Fibroblast of lung (primary cell): ENCODE data around the gene DLGAP1. TPM values are rescaled to one million over a fixed set of nuclear protein-coding genes. Genes with fewer than 3 reads are reported as not detected.

Source experiments
- DNase-seq, 2 donors: peaks; one replicate each; pipeline versions ENCODE4 v3.0.0 to v3.0.0-alpha.2; 2010; ENCODE audit warnings: low read depth in 2 of 2
- H2AFZ ChIP-seq: 2 replicates; pipeline ENCODE4 v1.5.1; 2012; ENCODE audit warnings: low read length, control low read depth, inconsistent platforms
- H3K27ac ChIP-seq: 2 replicates; pipeline ENCODE4 v1.5.1; 2011; ENCODE audit warnings: low read length, control low read depth; ENCODE audit not compliant: insufficient read depth
- H3K27me3 ChIP-seq: 2 replicates; pipeline ENCODE4 v1.5.1; 2011; ENCODE audit warnings: mild to moderate bottlenecking, low read length; ENCODE audit not compliant: control insufficient read depth, insufficient read depth
- H3K36me3 ChIP-seq: 2 replicates; pipeline ENCODE4 v1.5.1; 2011; ENCODE audit warnings: low read length; ENCODE audit not compliant: control insufficient read depth, insufficient read depth
- H3K4me1 ChIP-seq: 2 replicates; pipeline ENCODE4 v1.5.1; 2011; ENCODE audit warnings: low read length; ENCODE audit not compliant: control insufficient read depth, insufficient read depth; ENCODE audit errors: extremely low read depth
- H3K4me2 ChIP-seq: 2 replicates; pipeline ENCODE4 v1.5.1; 2011; ENCODE audit warnings: low read length, control low read depth; ENCODE audit not compliant: insufficient read depth; ENCODE audit errors: extremely low read depth
- H3K4me3 ChIP-seq, 4 experiments: fragments of 200-600 bp in 1 of 4; sonication (generic) in 1 of 4; replicated peaks in 1 of 4; 2 replicates each; pipeline ENCODE4 v1.5.1; 2011 to 2016; ENCODE audit warnings: low read length in 4 of 4, low read depth in 3 of 4, mild to moderate bottlenecking in 3 of 4, control low read depth in 2 of 4, inconsistent platforms in 1 of 4, mixed read lengths in 1 of 4; ENCODE audit not compliant: insufficient read depth in 1 of 4; ENCODE audit errors: control extremely low read depth in 1 of 4
- H3K79me2 ChIP-seq: 2 replicates; pipeline ENCODE4 v1.5.1; 2012; ENCODE audit warnings: mild to moderate bottlenecking, low read length, inconsistent platforms; ENCODE audit not compliant: control insufficient read depth, insufficient read depth
- H3K9ac ChIP-seq: 2 replicates; pipeline ENCODE4 v1.5.1; 2011; ENCODE audit warnings: mild to moderate bottlenecking, low read length, control low read depth; ENCODE audit not compliant: insufficient read depth
- H3K9me3 ChIP-seq: 2 replicates; pipeline ENCODE4 v1.5.1; 2012; ENCODE audit warnings: low read depth, low read length; ENCODE audit not compliant: control insufficient read depth, insufficient read depth
- H4K20me1 ChIP-seq: 2 replicates; pipeline ENCODE4 v1.5.1; 2011; ENCODE audit warnings: low read length; ENCODE audit not compliant: control insufficient read depth, insufficient read depth; ENCODE audit errors: extremely low read depth
- EZH2 ChIP-seq: IDR thresholded peaks from 2 replicates; pipeline ENCODE4 v1.5.1; 2012; ENCODE audit warnings: low read length, control low read depth, mild to moderate bottlenecking; ENCODE audit errors: missing control alignments
- polyA plus RNA-seq, 2 donors: library from polyadenylated mRNA; depleted of rRNA in 1 of 2; stranded (reverse) in 1 of 2; unstranded in 1 of 2; fragments of >200 nt; gene quantifications; 2 replicates each; pipeline ENCODE4 v1.2.1, GENCODE V29; 2011 to 2012; ENCODE audit warnings: missing spikeins in 1 of 2
- total RNA-seq: library from RNA; depleted of rRNA; stranded (reverse); fragments of >200 nt; gene quantifications from 2 replicates; pipeline ENCODE4 v1.2.1, GENCODE V29; 2014
- TF ChIP-seq, protein P1 (sequence below), 2 donors: IDR thresholded peaks in 1 of 2; conservative IDR thresholded peaks in 1 of 2; 1 replicate in 1 of 2; 2 replicates in 1 of 2; pipeline ENCODE4 v1.5.1; 2011 to 2012; ENCODE audit warnings: low read length in 2 of 2, control low read depth in 1 of 2, inconsistent platforms in 1 of 2, low read depth in 1 of 2, mild to moderate bottlenecking in 1 of 2

Gene DLGAP1
- total and polyA plus RNA-seq, 2 donors (not counting 1 experiment from before 2014, with no cell fraction given) = 0.16 to 0.17 TPM

DNA sequence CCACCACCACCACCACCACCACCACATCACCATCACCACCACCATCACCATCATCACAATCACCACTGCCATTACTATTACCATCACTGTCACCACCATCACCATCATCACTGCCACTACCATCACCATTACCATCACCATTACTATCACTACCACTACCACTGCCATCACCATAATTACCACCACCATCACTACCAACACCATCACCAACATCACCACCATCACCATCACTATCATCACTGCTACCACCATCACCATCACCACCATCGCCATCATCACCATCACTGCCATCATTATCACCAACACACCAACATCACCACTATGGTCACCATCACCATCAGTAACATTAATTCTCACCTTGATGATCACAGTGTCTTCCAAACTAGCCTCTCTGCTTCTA lies 713.8 kb downstream of the DLGAP1 start:
- Histone ChIP-seq H3K36me3 (no peaks in the 10 kb centered on the region), H3K27ac (no peak overlapping the region), H3K9me3 (no peaks in the 10 kb centered on the region), H3K27me3 (no peaks in the 10 kb centered on the region), H3K79me2 (no peaks in the 10 kb centered on the region), H3K4me2 (no peak overlapping the region), H2AFZ (no peak overlapping the region), H3K9ac (no peak overlapping the region), H3K4me1 (no peaks in the 10 kb centered on the region), H3K4me3 (no peak overlapping the region), H4K20me1 (no peaks in the 10 kb centered on the region)
- DNase-seq = no peak
- TF ChIP-seq EZH2 = no peak
- TF ChIP-seq, protein P1, sequence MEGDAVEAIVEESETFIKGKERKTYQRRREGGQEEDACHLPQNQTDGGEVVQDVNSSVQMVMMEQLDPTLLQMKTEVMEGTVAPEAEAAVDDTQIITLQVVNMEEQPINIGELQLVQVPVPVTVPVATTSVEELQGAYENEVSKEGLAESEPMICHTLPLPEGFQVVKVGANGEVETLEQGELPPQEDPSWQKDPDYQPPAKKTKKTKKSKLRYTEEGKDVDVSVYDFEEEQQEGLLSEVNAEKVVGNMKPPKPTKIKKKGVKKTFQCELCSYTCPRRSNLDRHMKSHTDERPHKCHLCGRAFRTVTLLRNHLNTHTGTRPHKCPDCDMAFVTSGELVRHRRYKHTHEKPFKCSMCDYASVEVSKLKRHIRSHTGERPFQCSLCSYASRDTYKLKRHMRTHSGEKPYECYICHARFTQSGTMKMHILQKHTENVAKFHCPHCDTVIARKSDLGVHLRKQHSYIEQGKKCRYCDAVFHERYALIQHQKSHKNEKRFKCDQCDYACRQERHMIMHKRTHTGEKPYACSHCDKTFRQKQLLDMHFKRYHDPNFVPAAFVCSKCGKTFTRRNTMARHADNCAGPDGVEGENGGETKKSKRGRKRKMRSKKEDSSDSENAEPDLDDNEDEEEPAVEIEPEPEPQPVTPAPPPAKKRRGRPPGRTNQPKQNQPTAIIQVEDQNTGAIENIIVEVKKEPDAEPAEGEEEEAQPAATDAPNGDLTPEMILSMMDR (conservative IDR thresholded peaks at IDR 0.05 in 1 of 2, IDR thresholded peaks at IDR 0.05 in 1 of 2; ENCODE audit: low read depth in 1 of 2, low read length in 2 of 2) = no peak

DNA sequence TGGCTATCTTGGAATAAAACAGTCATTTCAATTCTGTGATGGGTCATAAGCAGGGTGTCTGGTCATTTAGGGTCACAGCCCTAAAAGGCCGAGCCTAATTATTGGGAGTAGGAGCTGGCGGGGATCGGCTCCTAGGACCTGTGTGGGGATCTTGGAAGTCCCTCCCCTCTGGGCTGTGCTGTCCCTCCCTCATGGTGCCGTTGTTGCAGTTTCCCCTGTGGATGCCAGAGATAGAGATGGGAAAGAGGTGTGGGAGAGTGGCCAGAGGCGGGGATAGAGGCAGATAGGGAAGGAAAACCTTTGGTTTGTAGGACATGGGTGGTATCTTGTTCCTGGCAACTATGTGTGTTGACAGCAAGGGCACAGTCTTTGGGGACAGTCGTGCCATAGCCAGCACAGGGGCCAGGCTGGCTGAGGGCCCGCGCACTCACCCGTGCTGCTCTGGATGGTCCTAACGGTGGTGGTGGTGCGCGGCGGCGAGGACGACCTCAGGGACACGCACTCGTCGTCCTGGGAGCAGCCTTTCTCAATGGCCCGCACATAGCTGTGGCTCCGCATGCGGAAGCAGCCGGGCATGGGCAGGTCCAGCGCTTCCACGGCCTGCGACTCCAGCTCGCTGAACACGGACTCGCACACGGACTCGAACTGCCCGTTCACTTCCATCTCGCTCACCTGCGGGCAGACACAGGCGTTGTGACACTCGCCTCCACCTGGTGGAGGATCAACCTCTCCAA lies 726.2 kb downstream of the DLGAP1 start:
- Histone ChIP-seq H3K79me2 (no peaks in the 10 kb centered on the region), H3K9ac (no peak overlapping the region), H3K9me3 (no peaks in the 10 kb centered on the region), H3K27me3 (no peaks in the 10 kb centered on the region), H3K4me3 (no peak overlapping the region), H3K36me3 (no peaks in the 10 kb centered on the region), H2AFZ (no peak overlapping the region), H3K4me2 (no peak overlapping the region), H3K4me1 (no peaks in the 10 kb centered on the region), H4K20me1 (no peaks in the 10 kb centered on the region), H3K27ac (no peak overlapping the region)
- no peak for DNase-seq
- TF ChIP-seq EZH2 = no peak

DNA sequence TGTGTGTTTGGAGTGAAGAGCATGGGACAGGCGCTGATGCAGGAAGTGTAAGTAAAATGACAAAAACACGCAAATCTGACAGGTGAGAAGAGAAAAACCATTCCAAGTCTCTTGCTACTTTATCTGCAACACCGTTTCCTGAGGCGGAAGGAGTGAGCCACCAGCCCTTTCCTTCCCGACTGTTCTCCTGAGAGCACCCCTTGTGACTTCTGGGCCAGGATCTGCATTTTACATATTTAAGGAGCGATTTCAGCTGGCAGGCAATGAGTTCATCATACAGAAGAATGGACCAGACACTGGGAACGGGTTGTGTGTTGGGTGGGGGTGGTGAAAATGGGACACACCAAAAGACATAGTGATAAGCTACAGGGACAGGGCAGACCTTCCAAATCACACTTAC lies 727.8 kb downstream of the DLGAP1 start:
- Histone ChIP-seq H3K9ac (no peak overlapping the region), H3K9me3 (no peaks in the 10 kb centered on the region), H3K36me3 (no peaks in the 10 kb centered on the region), H3K27me3 (no peaks in the 10 kb centered on the region), H3K4me2 (no peak overlapping the region), H3K79me2 (no peaks in the 10 kb centered on the region), H3K4me3 (no peak overlapping the region), H4K20me1 (no peaks in the 10 kb centered on the region), H3K4me1 (no peaks in the 10 kb centered on the region), H2AFZ (no peak overlapping the region), H3K27ac (no peak overlapping the region)
- no peak for TF ChIP-seq EZH2
- TF ChIP-seq, protein P1 (conservative IDR thresholded peaks at IDR 0.05 in 1 of 2, IDR thresholded peaks at IDR 0.05 in 1 of 2; ENCODE audit: low read depth in 1 of 2, low read length in 2 of 2) = no peak
- no peak for DNase-seq
